CD4-positive, alpha-beta T cell treated with Interferon alpha-2 for 1 hour (primary cell): ENCODE results near the gene VPS13C.
"Not testable (repeated sequence)": the region's sequence is repeated elsewhere in the genome, so short reads cannot be mapped to it uniquely, and the experiment has no call there.

Experiments
- DNase-seq, 2 donors: peaks; one replicate each; pipeline ENCODE4 v3.0.0-alpha.2; 2020 to 2022

The VPS13C gene

GRCh38 chr15:62071711-62072308, 11.6 kb upstream of the VPS13C start:
- DNase-seq = peak in 1 of 2 donors; percentile 61

GRCh38 chr15:62069551-62069950, 9.3 kb upstream of the VPS13C start:
- DNase-seq = no peak

GRCh38 chr15:62068810-62069167, 8.5 kb upstream of the VPS13C start:
- DNase-seq = no peak

GRCh38 chr15:62068071-62068809, 8.0 kb upstream of the VPS13C start:
- peak in 1 of 2 donors; percentile 24 for DNase-seq

- peak in 1 of 2 donors; percentile 25 for DNase-seq
Measured at GRCh38 chr15:62067448-62068044, 7.3 kb upstream of the VPS13C start.

GRCh38 chr15:62066663-62067447, 6.6 kb upstream of the VPS13C start, which contains the start of gene C2CD4A:
TSS of gene C2CD4A (plus strand) at chr15:62066977. CDS start at chr15:62067614, 637 bp downstream.
- peak; percentile 34 to 62 for DNase-seq

GRCh38 chr15:62063825-62064635, 3.8 kb upstream of the VPS13C start:
- no peak for DNase-seq

GRCh38 chr15:62060896-62061280, 641 bp upstream of the VPS13C start:
- peak; percentile 47 to 65 for DNase-seq

- DNase-seq = peak; percentile 71 to 76
Measured at GRCh38 chr15:62059816-62060112, 483 bp downstream of the VPS13C start.

- DNase-seq = peak in 1 of 2 donors; percentile 26
Measured at GRCh38 chr15:62059108-62059815, 985 bp downstream of the VPS13C start.

- no peak for DNase-seq
Measured at GRCh38 chr15:62058327-62059028, 1.8 kb downstream of the VPS13C start.

- no peak for DNase-seq
Measured at GRCh38 chr15:62057341-62057980, 2.8 kb downstream of the VPS13C start.

GRCh38 chr15:62054979-62055378, 5.3 kb downstream of the VPS13C start:
- DNase-seq = no peak

- no peak for DNase-seq
Measured at GRCh38 chr15:62053439-62054085, 6.7 kb downstream of the VPS13C start.

GRCh38 chr15:62052713-62053112, 7.5 kb downstream of the VPS13C start:
- DNase-seq = no peak

- no peak for DNase-seq
Measured at GRCh38 chr15:62051166-62051565, 9.1 kb downstream of the VPS13C start.

- DNase-seq = no peak
Measured at GRCh38 chr15:62050115-62050514, 10.1 kb downstream of the VPS13C start.

- DNase-seq = not testable (repeated sequence)
Measured at GRCh38 chr15:62048254-62048653, 12.0 kb downstream of the VPS13C start.

- no peak for DNase-seq
Measured at GRCh38 chr15:62047282-62047827, 12.9 kb downstream of the VPS13C start.
